Erythroblast (primary cell): Measurements from ENCODE around the gene GRXCR1.

ENCODE experiments used
- GATA1 ChIP-seq: IDR thresholded peaks from 2 replicates; pipeline ENCODE4 v1.6.1; 2011; ENCODE audit warnings: low read depth, mild to moderate bottlenecking, control low read depth, low read length, moderate library complexity
- POLR2A ChIP-seq: IDR thresholded peaks from 2 replicates; pipeline ENCODE4 v1.6.1; 2011; ENCODE audit warnings: mild to moderate bottlenecking, low read length

- no peak for TF ChIP-seq POLR2A
- TF ChIP-seq GATA1, result no peak
These were observed 21.3 kb upstream of the GRXCR1 start for GRCh38 chr4:42871261-42871660.
